Spinal cord (tissue), 10 donors: ENCODE measurements around the gene GABRG1. TPM values are rescaled to one million over a fixed set of nuclear protein-coding genes. Genes with fewer than 3 reads are reported as not detected.

Experiments used
- DNase-seq, 6 donors: peaks; one replicate each; pipeline versions ENCODE4 v3.0.0 to v3.0.0-alpha.2; 2013 to 2015; ENCODE audit warnings: low spot score in 6 of 6, low read depth in 4 of 6
- H3K27ac ChIP-seq: one replicate; pipeline ENCODE4 v1.5.1; 2013; ENCODE audit warnings: low read depth, low read length, control low read depth
- H3K27me3 ChIP-seq: one replicate; pipeline ENCODE4 v1.6.1; 2013; ENCODE audit warnings: low read length; ENCODE audit not compliant: control insufficient read depth, insufficient read depth
- H3K36me3 ChIP-seq: one replicate; pipeline ENCODE4 v1.6.1; 2013; ENCODE audit warnings: low read length; ENCODE audit not compliant: control insufficient read depth, insufficient read depth
- H3K4me1 ChIP-seq: one replicate; pipeline ENCODE4 v1.6.1; 2013; ENCODE audit warnings: low read length; ENCODE audit not compliant: control insufficient read depth, insufficient read depth
- H3K4me3 ChIP-seq: one replicate; pipeline ENCODE4 v1.5.1; 2013; ENCODE audit warnings: low read depth, low read length, control low read depth
- H3K9me3 ChIP-seq: one replicate; pipeline ENCODE4 v1.6.1; 2013; ENCODE audit warnings: low read length; ENCODE audit not compliant: control insufficient read depth, insufficient read depth
- WGBS: methylation state at CpG from one replicate; pipeline ENCODE4 v1.1.5; 2013; ENCODE audit warnings: missing lambda C conversion rate; ENCODE audit not compliant: insufficient coverage; 5-methylcytosine and 5-hydroxymethylcytosine counted together
- polyA plus RNA-seq, 2 donors: library from polyadenylated mRNA; unstranded; fragments of 120-200 nt; gene quantifications; one replicate each; pipeline ENCODE4 v1.2.1, GENCODE V29; 2013; ENCODE audit not compliant: insufficient read length in 2 of 2
- total RNA-seq, 2 donors: library from RNA; depleted of rRNA in 1 of 2; stranded (reverse); fragments of 120-200 nt in 1 of 2; fragments of >200 nt in 1 of 2; gene quantifications; one replicate each; pipeline versions ENCODE4 v1.2.3 to v1.2.4, GENCODE V29; 2013 to 2014
- donor health status: healthy.

Gene GABRG1
- total and polyA plus RNA-seq, 4 donors, result 5.1 to 26.6 (median 11.5) TPM

- H3K27ac ChIP-seq, result no peak overlapping the region
- H3K4me3 ChIP-seq, result no peak overlapping the region
- no peaks in the 10 kb centered on the region for H3K4me1 ChIP-seq
- H3K27me3 ChIP-seq, result no peaks in the 10 kb centered on the region
- DNase-seq, result no peak
- no peaks in the 10 kb centered on the region for H3K36me3 ChIP-seq
- H3K9me3 ChIP-seq, result no peaks in the 10 kb centered on the region
Measured at GRCh38 chr4:46016306-46016705, 107.5 kb downstream of the GABRG1 start.

- Histone ChIP-seq H3K27me3 (no peaks in the 10 kb centered on the region), H3K9me3 (no peaks in the 10 kb centered on the region), H3K27ac (no peak overlapping the region), H3K4me3 (no peak overlapping the region), H3K4me1 (no peaks in the 10 kb centered on the region), H3K36me3 (no peaks in the 10 kb centered on the region)
- no peak for DNase-seq
Measured at GRCh38 chr4:45992728-45993127, 131.1 kb downstream of the GABRG1 start.

GRCh38 chr4:45989775-45990174 lies 134.1 kb downstream of the GABRG1 start:
- no peak overlapping the region for H3K4me3 ChIP-seq
- no peaks in the 10 kb centered on the region for H3K36me3 ChIP-seq
- no peaks in the 10 kb centered on the region for H3K9me3 ChIP-seq
- DNase-seq, result no peak
- H3K4me1 ChIP-seq, result no peaks in the 10 kb centered on the region
- no peaks in the 10 kb centered on the region for H3K27me3 ChIP-seq
- WGBS, result no CpG with 5 or more reads among the region's 1 CpG
- no peak overlapping the region for H3K27ac ChIP-seq

GRCh38 chr4:45987858-45988257 lies 136.0 kb downstream of the GABRG1 start:
- Histone ChIP-seq H3K27ac (no peak overlapping the region), H3K4me3 (no peak overlapping the region), H3K4me1 (no peaks in the 10 kb centered on the region), H3K36me3 (no peaks in the 10 kb centered on the region), H3K27me3 (no peaks in the 10 kb centered on the region), H3K9me3 (no peaks in the 10 kb centered on the region)
- DNase-seq, result no peak
- WGBS, result no CpG with 5 or more reads among the region's 1 CpG
